Measurements from ENCODE around the gene PDE5A.

Gene PDE5A

DNA sequence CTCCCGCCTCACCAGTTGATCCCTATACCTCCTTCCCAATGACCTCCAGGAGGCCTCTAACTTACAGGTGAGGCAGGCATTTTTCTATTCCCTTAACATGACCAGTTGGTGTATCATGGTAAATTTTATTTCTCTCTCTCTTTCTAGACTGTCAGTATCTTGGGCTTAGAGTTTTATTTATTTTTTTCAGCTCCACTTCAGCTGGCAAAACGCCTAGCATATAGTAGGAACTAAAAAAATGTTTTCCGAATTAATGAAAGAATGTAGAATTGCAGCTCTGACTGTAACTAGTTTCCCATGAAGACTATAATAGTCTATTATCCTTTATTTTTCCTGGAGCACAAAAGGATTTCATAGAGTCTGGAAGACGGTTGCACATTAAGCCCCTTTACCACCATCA lies 84.8 kb downstream of the PDE5A start:
- H3K4me3 ChIP-seq (ENCODE audit: low read depth in 1 of 2, low read length in 2 of 2), result no peak overlapping the region
- DNase-seq (no peak), ATAC-seq (ENCODE audit: insufficient read depth, low read depth) (no peak)
- H3K36me3 ChIP-seq (ENCODE audit: insufficient read depth, low read length), result peaks cover 4% of the 10 kb centered on the region; the same call in 1 of the 2 replicates
- H3K9ac ChIP-seq (ENCODE audit: low read depth, low read length), result no peak overlapping the region
- no peaks in the 10 kb centered on the region for H4K20me1 ChIP-seq (ENCODE audit: insufficient read depth, low read length)
- H3K4me1 ChIP-seq (ENCODE audit: insufficient read depth, low read length), result no peaks in the 10 kb centered on the region
- H3K27ac ChIP-seq (ENCODE audit: low read length), result no peak overlapping the region
- H3K79me2 ChIP-seq (ENCODE audit: insufficient read depth, low read length), result no peaks in the 10 kb centered on the region
- H3K9me3 ChIP-seq (ENCODE audit: insufficient read depth, low read length, severe bottlenecking), result no peaks in the 10 kb centered on the region
- no peaks in the 10 kb centered on the region for H3K27me3 ChIP-seq (ENCODE audit: insufficient read depth, low read length, poor library complexity)
- H3K4me2 ChIP-seq (ENCODE audit: insufficient read depth, low read length), result no peak overlapping the region
- TF ChIP-seq, protein P1, sequence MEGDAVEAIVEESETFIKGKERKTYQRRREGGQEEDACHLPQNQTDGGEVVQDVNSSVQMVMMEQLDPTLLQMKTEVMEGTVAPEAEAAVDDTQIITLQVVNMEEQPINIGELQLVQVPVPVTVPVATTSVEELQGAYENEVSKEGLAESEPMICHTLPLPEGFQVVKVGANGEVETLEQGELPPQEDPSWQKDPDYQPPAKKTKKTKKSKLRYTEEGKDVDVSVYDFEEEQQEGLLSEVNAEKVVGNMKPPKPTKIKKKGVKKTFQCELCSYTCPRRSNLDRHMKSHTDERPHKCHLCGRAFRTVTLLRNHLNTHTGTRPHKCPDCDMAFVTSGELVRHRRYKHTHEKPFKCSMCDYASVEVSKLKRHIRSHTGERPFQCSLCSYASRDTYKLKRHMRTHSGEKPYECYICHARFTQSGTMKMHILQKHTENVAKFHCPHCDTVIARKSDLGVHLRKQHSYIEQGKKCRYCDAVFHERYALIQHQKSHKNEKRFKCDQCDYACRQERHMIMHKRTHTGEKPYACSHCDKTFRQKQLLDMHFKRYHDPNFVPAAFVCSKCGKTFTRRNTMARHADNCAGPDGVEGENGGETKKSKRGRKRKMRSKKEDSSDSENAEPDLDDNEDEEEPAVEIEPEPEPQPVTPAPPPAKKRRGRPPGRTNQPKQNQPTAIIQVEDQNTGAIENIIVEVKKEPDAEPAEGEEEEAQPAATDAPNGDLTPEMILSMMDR (IDR thresholded peaks at IDR 0.05; ENCODE audit: borderline replicate concordance, extremely low read depth, low read length, poor library complexity, severe bottlenecking), result no peak
- TF ChIP-seq EZH2 (IDR thresholded peaks at IDR 0.05; ENCODE audit: borderline replicate concordance, low read depth, low read length, severe bottlenecking), result no peak
- no peak overlapping the region for H2AFZ ChIP-seq (ENCODE audit: low read depth, low read length)

DNA sequence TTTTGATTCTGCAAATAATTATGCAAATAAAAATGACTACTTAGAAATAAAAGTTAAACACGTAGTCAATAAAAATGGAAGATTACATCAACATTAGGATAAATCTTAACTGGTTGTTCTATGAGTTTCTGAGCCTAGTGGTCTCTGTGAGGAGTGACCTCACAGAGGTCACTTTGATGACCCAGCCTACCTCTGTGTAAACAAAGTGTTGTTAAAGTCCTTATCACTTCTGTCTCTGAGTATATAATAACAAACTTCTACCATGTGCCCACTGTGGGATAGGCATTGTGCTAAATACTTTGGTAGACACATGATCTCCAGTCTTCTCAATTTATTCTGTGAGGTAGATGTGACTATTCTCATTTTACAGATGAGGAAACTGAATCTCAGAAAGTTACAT lies 85.4 kb downstream of the PDE5A start:
- H3K27ac ChIP-seq (ENCODE audit: low read length), result no peak overlapping the region
- no peaks in the 10 kb centered on the region for H3K27me3 ChIP-seq (ENCODE audit: insufficient read depth, low read length, poor library complexity)
- H3K36me3 ChIP-seq (ENCODE audit: insufficient read depth, low read length), result peaks cover 4% of the 10 kb centered on the region; the same call in 1 of the 2 replicates
- DNase-seq (no peak), ATAC-seq (ENCODE audit: insufficient read depth, low read depth) (no peak)
- H3K9ac ChIP-seq (ENCODE audit: low read depth, low read length), result no peak overlapping the region
- no peaks in the 10 kb centered on the region for H4K20me1 ChIP-seq (ENCODE audit: insufficient read depth, low read length)
- H3K4me1 ChIP-seq (ENCODE audit: insufficient read depth, low read length), result no peaks in the 10 kb centered on the region
- no peak overlapping the region for H2AFZ ChIP-seq (ENCODE audit: low read depth, low read length)
- H3K4me3 ChIP-seq (ENCODE audit: low read depth in 1 of 2, low read length in 2 of 2), result no peak overlapping the region
- H3K9me3 ChIP-seq (ENCODE audit: insufficient read depth, low read length, severe bottlenecking), result no peaks in the 10 kb centered on the region
- no peaks in the 10 kb centered on the region for H3K79me2 ChIP-seq (ENCODE audit: insufficient read depth, low read length)
- no peak overlapping the region for H3K4me2 ChIP-seq (ENCODE audit: insufficient read depth, low read length)
- TF ChIP-seq, protein P1 (IDR thresholded peaks at IDR 0.05; ENCODE audit: borderline replicate concordance, extremely low read depth, low read length, poor library complexity, severe bottlenecking), result no peak
- no peak for TF ChIP-seq EZH2 (IDR thresholded peaks at IDR 0.05; ENCODE audit: borderline replicate concordance, low read depth, low read length, severe bottlenecking)

DNA sequence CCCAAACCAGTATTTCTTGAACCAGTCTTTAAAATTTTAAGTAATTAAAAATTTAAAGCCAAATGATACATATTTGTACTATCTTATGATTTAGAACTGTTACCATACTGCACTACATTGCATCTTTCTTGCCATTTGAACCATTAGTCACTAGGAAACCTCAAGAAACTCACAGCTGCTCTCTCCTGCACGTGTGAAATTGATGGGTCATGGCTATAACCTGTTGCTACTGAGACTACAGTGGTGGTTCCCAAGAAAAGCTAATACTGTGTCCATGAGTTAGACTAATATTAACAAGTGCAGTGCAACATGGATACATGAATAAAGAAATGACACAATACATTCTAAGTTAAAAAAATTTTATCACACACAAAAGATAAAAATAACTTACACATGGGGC lies 88.4 kb downstream of the PDE5A start:
- no peak overlapping the region for H3K9ac ChIP-seq (ENCODE audit: low read depth, low read length)
- ATAC-seq (ENCODE audit: insufficient read depth, low read depth), result no peak
- H3K4me2 ChIP-seq (ENCODE audit: insufficient read depth, low read length), result no peak overlapping the region
- peaks cover 4% of the 10 kb centered on the region; the same call in 1 of the 2 replicates for H3K36me3 ChIP-seq (ENCODE audit: insufficient read depth, low read length)
- no peaks in the 10 kb centered on the region for H4K20me1 ChIP-seq (ENCODE audit: insufficient read depth, low read length)
- no peak overlapping the region for H2AFZ ChIP-seq (ENCODE audit: low read depth, low read length)
- TF ChIP-seq EZH2 (IDR thresholded peaks at IDR 0.05; ENCODE audit: borderline replicate concordance, low read depth, low read length, severe bottlenecking), result no peak
- TF ChIP-seq, protein P1 (IDR thresholded peaks at IDR 0.05; ENCODE audit: borderline replicate concordance, extremely low read depth, low read length, poor library complexity, severe bottlenecking), result no peak
- no peak for DNase-seq
- H3K27me3 ChIP-seq (ENCODE audit: insufficient read depth, low read length, poor library complexity), result no peaks in the 10 kb centered on the region
- no peaks in the 10 kb centered on the region for H3K9me3 ChIP-seq (ENCODE audit: insufficient read depth, low read length, severe bottlenecking)
- no peaks in the 10 kb centered on the region for H3K79me2 ChIP-seq (ENCODE audit: insufficient read depth, low read length)
- H3K4me3 ChIP-seq (ENCODE audit: low read depth in 1 of 2, low read length in 2 of 2), result no peak overlapping the region
- H3K4me1 ChIP-seq (ENCODE audit: insufficient read depth, low read length), result no peaks in the 10 kb centered on the region
- no peak overlapping the region for H3K27ac ChIP-seq (ENCODE audit: low read length)

DNA sequence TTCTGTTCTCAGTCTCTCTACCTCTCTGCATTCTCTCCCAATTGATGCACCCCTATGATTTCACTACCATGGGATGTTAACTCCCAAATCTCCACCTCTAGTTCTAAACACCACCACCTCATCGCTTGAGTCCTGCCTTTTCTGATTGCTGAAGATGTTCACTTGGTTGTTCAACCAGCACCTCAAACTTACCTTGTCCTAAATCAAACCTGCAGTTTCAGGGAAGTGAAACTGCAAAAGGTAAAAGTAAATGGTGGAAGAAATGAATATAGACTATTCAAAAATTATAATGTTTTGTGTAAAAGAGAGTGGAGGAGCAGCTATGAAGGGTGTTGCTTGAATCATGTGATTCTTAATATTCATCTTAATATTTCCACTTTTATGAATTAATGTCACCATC lies 91.0 kb downstream of the PDE5A start:
- DNase-seq, result no peak
- TF ChIP-seq, protein P1 (IDR thresholded peaks at IDR 0.05; ENCODE audit: borderline replicate concordance, extremely low read depth, low read length, poor library complexity, severe bottlenecking), result no peak
- no peak for TF ChIP-seq EZH2 (IDR thresholded peaks at IDR 0.05; ENCODE audit: borderline replicate concordance, low read depth, low read length, severe bottlenecking)
- Histone ChIP-seq H3K9me3 (ENCODE audit: insufficient read depth, low read length, severe bottlenecking) (peaks cover 9% of the 10 kb centered on the region), H3K4me3 (ENCODE audit: low read depth in 1 of 2, low read length in 2 of 2) (no peak overlapping the region), H3K27me3 (ENCODE audit: insufficient read depth, low read length, poor library complexity) (no peaks in the 10 kb centered on the region), H3K36me3 (ENCODE audit: insufficient read depth, low read length) (peaks cover 7% of the 10 kb centered on the region; the same call in 1 of the 2 replicates), H3K4me2 (ENCODE audit: insufficient read depth, low read length) (no peak overlapping the region), H3K4me1 (ENCODE audit: insufficient read depth, low read length) (no peaks in the 10 kb centered on the region), H3K79me2 (ENCODE audit: insufficient read depth, low read length) (no peaks in the 10 kb centered on the region), H3K9ac (ENCODE audit: low read depth, low read length) (no peak overlapping the region), H2AFZ (ENCODE audit: low read depth, low read length) (no peak overlapping the region), H3K27ac (ENCODE audit: low read length) (no peak overlapping the region), H4K20me1 (ENCODE audit: insufficient read depth, low read length) (no peaks in the 10 kb centered on the region)
- no peak for ATAC-seq (ENCODE audit: insufficient read depth, low read depth)

All from DND-41 (cell line).